Mesendoderm (in vitro differentiated cells): Measurements from ENCODE around the gene TGFBRAP1.

Source experiments
- DNase-seq: peaks from one replicate; pipeline ENCODE4 v3.0.0; 2013
- H2AK5ac ChIP-seq: 2 replicates; pipeline ENCODE4 v1.6.1; 2013; ENCODE audit warnings: low read length, inconsistent platforms
- H2BK120ac ChIP-seq: 2 replicates; pipeline ENCODE4 v1.6.1; 2013; ENCODE audit warnings: low read depth, mild to moderate bottlenecking, low read length, moderate library complexity, mixed read lengths
- H2BK15ac ChIP-seq: replicated peaks from 2 replicates; pipeline ENCODE4 v1.6.1; 2013; ENCODE audit warnings: low read depth, mild to moderate bottlenecking, moderate library complexity
- H2BK5ac ChIP-seq: 2 replicates; pipeline ENCODE4 v1.6.1; 2013; ENCODE audit warnings: low read length, inconsistent platforms
- H3K18ac ChIP-seq: 2 replicates; pipeline ENCODE4 v1.6.1; 2013; ENCODE audit warnings: mild to moderate bottlenecking, low read length, mixed read lengths
- H3K23ac ChIP-seq: one replicate; pipeline ENCODE4 v1.6.1; 2013; ENCODE audit warnings: low read length
- H3K27ac ChIP-seq: 2 replicates; pipeline ENCODE4 v1.5.1; 2013; ENCODE audit warnings: low read depth, mild to moderate bottlenecking, inconsistent platforms, low read length, moderate library complexity
- H3K27me3 ChIP-seq: 2 replicates; pipeline ENCODE4 v1.6.1; 2013; ENCODE audit warnings: low read length, control low read depth, mild to moderate bottlenecking, inconsistent platforms; ENCODE audit not compliant: insufficient read depth, poor library complexity
- H3K36me3 ChIP-seq: 2 replicates; pipeline ENCODE4 v1.6.1; 2013; ENCODE audit warnings: low read length, inconsistent platforms; ENCODE audit not compliant: control insufficient read depth, insufficient read depth
- H3K4ac ChIP-seq: one replicate; pipeline ENCODE4 v1.6.1; 2013; ENCODE audit warnings: low read depth, mild to moderate bottlenecking, low read length, moderate library complexity
- H3K4me1 ChIP-seq: 2 replicates; pipeline ENCODE4 v1.6.1; 2013; ENCODE audit warnings: low read depth, low read length, inconsistent platforms; ENCODE audit not compliant: control insufficient read depth
- H3K4me2 ChIP-seq: 2 replicates; pipeline ENCODE4 v1.6.1; 2013; ENCODE audit warnings: low read length
- H3K4me3 ChIP-seq: 2 replicates; pipeline ENCODE4 v1.5.1; 2013; ENCODE audit warnings: mild to moderate bottlenecking, low read length
- H3K56ac ChIP-seq: one replicate; pipeline ENCODE4 v1.6.1; 2013; ENCODE audit warnings: low read length
- H3K79me1 ChIP-seq: 2 replicates; pipeline ENCODE4 v1.6.1; 2013; ENCODE audit warnings: low read length, inconsistent platforms
- H3K79me2 ChIP-seq: 2 replicates; pipeline ENCODE4 v1.6.1; 2013; ENCODE audit warnings: mild to moderate bottlenecking, low read length; ENCODE audit not compliant: control insufficient read depth, insufficient read depth
- H3K9ac ChIP-seq: 2 replicates; pipeline ENCODE4 v1.6.1; 2013; ENCODE audit warnings: low read length, inconsistent platforms
- H4K5ac ChIP-seq: one replicate; pipeline ENCODE4 v1.6.1; 2013; ENCODE audit warnings: low read length
- H4K8ac ChIP-seq: one replicate; pipeline ENCODE4 v1.6.1; 2013; ENCODE audit warnings: low read depth, mild to moderate bottlenecking, control low read depth, low read length, moderate library complexity
- WGBS: extraction: QIAGEN DNeasy Blood & Tissue Kit; methylation state at CpG from one replicate; pipeline ENCODE4 v1.1.7; 2013; ENCODE audit warnings: low lambda C conversion rate, missing lambda C conversion rate; ENCODE audit not compliant: insufficient coverage; ENCODE audit errors: extremely low coverage; 5-methylcytosine and 5-hydroxymethylcytosine counted together

Gene TGFBRAP1

GRCh38 chr2:105320651-105321215 lies 8.8 kb downstream of the TGFBRAP1 start:
- Histone ChIP-seq H3K36me3 (no peaks in the 10 kb centered on the region), H3K79me1 (peaks cover 3% of the 10 kb centered on the region), H4K5ac (no peak overlapping the region), H3K27ac (no peak overlapping the region), H3K18ac (no peak overlapping the region), H3K9ac (no peak overlapping the region), H2BK120ac (no peak overlapping the region), H3K4me2 (no peak overlapping the region), H2AK5ac (no peak overlapping the region), H2BK15ac (no peak overlapping the region), H4K8ac (no peak overlapping the region), H3K4ac (no peak overlapping the region), H3K23ac (no peak overlapping the region), H3K27me3 (no peaks in the 10 kb centered on the region), H3K79me2 (peaks cover 5% of the 10 kb centered on the region), H3K4me1 (peaks cover 4% of the 10 kb centered on the region), H2BK5ac (no peak overlapping the region), H3K56ac (no peak overlapping the region), H3K4me3 (no peak overlapping the region)
- WGBS: no CpG with 5 or more reads among the region's 7 CpGs
- no peak for DNase-seq

GRCh38 chr2:105317937-105318336 lies 11.6 kb downstream of the TGFBRAP1 start:
- Histone ChIP-seq H3K56ac (no peak overlapping the region), H4K8ac (no peak overlapping the region), H3K27me3 (no peaks in the 10 kb centered on the region), H2BK15ac (no peak overlapping the region), H2AK5ac (no peak overlapping the region), H2BK120ac (no peak overlapping the region), H3K18ac (no peak overlapping the region), H3K79me1 (peaks cover 2% of the 10 kb centered on the region), H3K23ac (no peak overlapping the region), H3K4me2 (no peak overlapping the region), H2BK5ac (no peak overlapping the region), H3K4ac (no peak overlapping the region), H3K36me3 (no peaks in the 10 kb centered on the region), H3K79me2 (peaks cover 4% of the 10 kb centered on the region), H3K4me3 (no peak overlapping the region), H3K9ac (no peak overlapping the region), H3K27ac (no peak overlapping the region), H3K4me1 (no peaks in the 10 kb centered on the region), H4K5ac (no peak overlapping the region)
- no CpG with 5 or more reads among the region's 3 CpGs for WGBS
- no peak for DNase-seq

GRCh38 chr2:105315314-105315713 lies 14.2 kb downstream of the TGFBRAP1 start:
- Histone ChIP-seq H3K23ac (no peak overlapping the region), H4K8ac (no peak overlapping the region), H3K4me2 (no peak overlapping the region), H3K27me3 (no peaks in the 10 kb centered on the region), H3K4ac (no peak overlapping the region), H3K79me1 (peaks cover under 1% of the 10 kb centered on the region), H3K56ac (no peak overlapping the region), H3K18ac (no peak overlapping the region), H2AK5ac (no peak overlapping the region), H3K27ac (no peak overlapping the region), H2BK15ac (no peak overlapping the region), H3K9ac (no peak overlapping the region), H4K5ac (no peak overlapping the region), H3K79me2 (peaks cover 2% of the 10 kb centered on the region), H3K4me3 (no peak overlapping the region), H2BK120ac (no peak overlapping the region), H3K4me1 (no peaks in the 10 kb centered on the region), H2BK5ac (no peak overlapping the region), H3K36me3 (no peaks in the 10 kb centered on the region)
- no peak for DNase-seq
- no CpG with 5 or more reads among the region's 3 CpGs for WGBS

GRCh38 chr2:105313877-105314276 lies 15.7 kb downstream of the TGFBRAP1 start:
- Histone ChIP-seq H3K27ac (no peak overlapping the region), H3K79me1 (peaks cover 3% of the 10 kb centered on the region), H3K27me3 (no peaks in the 10 kb centered on the region), H3K23ac (no peak overlapping the region), H3K4me3 (no peak overlapping the region), H3K36me3 (no peaks in the 10 kb centered on the region), H3K9ac (no peak overlapping the region), H3K79me2 (no peaks in the 10 kb centered on the region), H2BK120ac (no peak overlapping the region), H4K5ac (no peak overlapping the region), H3K56ac (no peak overlapping the region), H3K18ac (no peak overlapping the region), H4K8ac (no peak overlapping the region), H2BK5ac (no peak overlapping the region), H2BK15ac (no peak overlapping the region), H3K4me1 (no peaks in the 10 kb centered on the region), H3K4ac (no peak overlapping the region), H3K4me2 (no peak overlapping the region), H2AK5ac (no peak overlapping the region)
- no peak for DNase-seq

- H2BK5ac ChIP-seq: no peak overlapping the region
- H3K18ac ChIP-seq: no peak overlapping the region
- no peak overlapping the region for H2BK15ac ChIP-seq
- WGBS: no CpG with 5 or more reads among the region's 4 CpGs
- H3K27me3 ChIP-seq: no peaks in the 10 kb centered on the region
- H3K27ac ChIP-seq: no peak overlapping the region
- H3K4ac ChIP-seq: no peak overlapping the region
- H2AK5ac ChIP-seq: no peak overlapping the region
- H3K23ac ChIP-seq: no peak overlapping the region
- H3K4me1 ChIP-seq: no peaks in the 10 kb centered on the region
- H4K8ac ChIP-seq: no peak overlapping the region
- H2BK120ac ChIP-seq: no peak overlapping the region
- no peak for DNase-seq
- no peak overlapping the region for H3K4me3 ChIP-seq
- H3K9ac ChIP-seq: no peak overlapping the region
- H3K56ac ChIP-seq: no peak overlapping the region
- peaks cover 5% of the 10 kb centered on the region for H3K79me1 ChIP-seq
- no peaks in the 10 kb centered on the region for H3K36me3 ChIP-seq
- H3K79me2 ChIP-seq: no peaks in the 10 kb centered on the region
- no peak overlapping the region for H3K4me2 ChIP-seq
- no peak overlapping the region for H4K5ac ChIP-seq
Measured at GRCh38 chr2:105309147-105309545, 20.4 kb downstream of the TGFBRAP1 start.

GRCh38 chr2:105308382-105309146 lies 21.0 kb downstream of the TGFBRAP1 start:
- no peak for DNase-seq
- no peak overlapping the region for H3K9ac ChIP-seq
- H3K27me3 ChIP-seq: no peaks in the 10 kb centered on the region
- H3K79me2 ChIP-seq: no peaks in the 10 kb centered on the region
- H4K8ac ChIP-seq: no peak overlapping the region
- H3K27ac ChIP-seq: no peak overlapping the region
- no peak overlapping the region for H4K5ac ChIP-seq
- H3K23ac ChIP-seq: no peak overlapping the region
- no peak overlapping the region for H2AK5ac ChIP-seq
- H3K4me2 ChIP-seq: no peak overlapping the region
- no peak overlapping the region for H3K56ac ChIP-seq
- no peak overlapping the region for H2BK120ac ChIP-seq
- H3K4me1 ChIP-seq: no peaks in the 10 kb centered on the region
- H3K18ac ChIP-seq: no peak overlapping the region
- H3K79me1 ChIP-seq: peaks cover 5% of the 10 kb centered on the region
- H3K4ac ChIP-seq: no peak overlapping the region
- no peak overlapping the region for H2BK15ac ChIP-seq
- no peak overlapping the region for H3K4me3 ChIP-seq
- no CpG with 5 or more reads among the region's 15 CpGs for WGBS
- no peaks in the 10 kb centered on the region for H3K36me3 ChIP-seq
- no peak overlapping the region for H2BK5ac ChIP-seq
